ENCODE results near the gene ZNF541. TPM values are rescaled to one million over a fixed set of nuclear protein-coding genes. Genes with fewer than 3 reads are reported as not detected.

The ZNF541 gene
- total RNA-seq, 1 experiment from 2014 or later: 0.36 TPM

DNA sequence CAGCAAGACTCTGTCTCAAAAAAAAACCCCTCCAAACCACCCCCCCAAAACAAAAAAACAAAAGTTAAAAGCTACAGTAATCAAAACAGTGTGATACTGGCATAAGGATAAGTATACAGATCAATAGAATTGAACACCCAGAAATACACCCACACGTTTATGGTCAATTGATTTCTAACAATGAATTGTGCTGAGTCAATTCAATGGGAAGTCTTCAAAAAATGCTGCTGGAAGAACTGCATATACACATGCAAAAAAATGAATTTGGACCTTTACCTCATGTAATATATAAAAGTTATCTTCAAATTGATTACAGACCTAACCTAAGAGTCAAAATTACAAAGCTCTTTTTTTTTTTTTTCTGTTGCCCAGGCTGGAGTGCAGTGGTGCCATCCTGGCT lies 38.3 kb downstream of the ZNF541 start:
- Histone ChIP-seq H3K4me3 (no peak overlapping the region), H3K27me3 (no peaks in the 10 kb centered on the region), H3K9me3 (no peaks in the 10 kb centered on the region), H3K36me3 (no peaks in the 10 kb centered on the region)
- DNase-seq: no peak

DNA sequence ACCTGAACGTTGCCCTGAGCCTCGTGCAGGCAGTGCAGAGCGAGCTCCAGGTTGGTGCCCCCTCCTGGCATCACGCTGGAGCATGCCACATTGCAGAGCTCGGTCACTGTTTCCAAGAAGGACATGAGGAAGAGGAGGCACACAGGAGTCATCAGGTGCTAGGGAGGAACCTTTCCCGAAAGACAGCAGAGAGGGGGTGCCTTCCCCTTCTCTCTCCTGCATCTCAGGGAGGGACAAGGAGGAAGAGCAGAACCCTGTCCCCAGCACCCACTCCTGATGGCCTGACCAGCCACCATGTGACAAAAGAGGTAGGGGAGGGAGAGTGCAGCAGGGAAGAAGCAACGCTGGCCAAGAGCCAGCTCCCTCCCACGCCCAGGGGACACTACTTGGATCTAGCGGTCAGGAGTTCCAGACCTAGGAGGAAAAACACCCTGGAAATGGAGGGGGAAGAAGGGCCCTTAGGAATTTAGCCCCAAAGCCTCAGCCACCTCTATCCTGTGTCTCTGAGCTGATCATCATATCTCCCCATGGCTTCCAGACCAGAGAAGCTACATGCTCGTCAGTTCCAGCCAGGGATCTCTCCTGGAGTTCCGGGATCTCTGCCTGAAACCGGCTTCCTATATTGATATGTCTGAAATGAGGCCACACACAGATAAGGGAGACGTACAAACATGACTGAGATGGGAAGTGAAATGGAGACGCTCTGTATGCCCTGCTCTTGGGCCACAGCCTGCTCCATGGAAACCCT lies 41.1 kb downstream of the ZNF541 start:
- Histone ChIP-seq H3K36me3 (no peaks in the 10 kb centered on the region), H3K9me3 (no peaks in the 10 kb centered on the region), H3K4me3 (no peak overlapping the region), H3K27me3 (0 out of 2 replicates have a peak, but pooled peaks cover 1% of the 10 kb centered on the region)
- no peak for DNase-seq

DNA sequence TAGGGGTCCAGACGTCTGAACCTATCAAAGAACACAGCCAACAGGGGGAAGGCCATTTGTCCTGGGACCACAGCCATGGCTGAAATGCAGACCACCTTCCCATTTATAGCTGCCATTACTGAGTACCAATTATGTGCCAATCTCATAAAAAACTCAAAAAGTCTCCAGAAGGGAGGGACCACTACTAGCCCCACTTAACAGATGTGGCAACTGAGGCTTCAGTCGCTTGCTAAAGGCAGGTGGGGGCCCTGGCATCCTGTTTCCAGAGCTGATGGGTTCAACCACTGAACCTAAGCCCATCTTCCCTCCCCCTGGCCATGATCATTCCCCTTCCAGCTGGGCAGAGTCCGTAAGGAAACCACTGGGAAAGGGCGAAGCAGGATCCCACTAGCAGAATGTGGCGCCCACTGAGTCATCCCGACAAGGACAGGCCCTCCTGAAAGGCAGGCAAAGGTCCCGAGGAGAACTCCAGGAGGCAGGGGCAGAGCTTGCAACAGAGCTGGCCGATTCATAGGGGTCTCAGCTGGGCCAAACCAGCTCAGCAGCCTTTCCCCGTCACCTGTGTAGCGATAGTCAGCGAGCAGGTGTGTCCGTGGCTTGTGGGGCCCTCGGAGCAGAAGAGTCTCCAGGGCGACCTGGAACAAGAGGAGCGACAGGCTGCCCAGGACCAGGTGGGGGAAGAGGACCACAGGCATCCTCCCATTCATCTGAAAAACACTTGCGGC lies 43.8 kb downstream of the ZNF541 start:
- Histone ChIP-seq H3K4me3 (no peak overlapping the region), H3K9me3 (no peaks in the 10 kb centered on the region), H3K27me3 (0 out of 2 replicates have a peak, but pooled peaks cover 2% of the 10 kb centered on the region), H3K36me3 (no peaks in the 10 kb centered on the region)
- no peak for DNase-seq

DNA sequence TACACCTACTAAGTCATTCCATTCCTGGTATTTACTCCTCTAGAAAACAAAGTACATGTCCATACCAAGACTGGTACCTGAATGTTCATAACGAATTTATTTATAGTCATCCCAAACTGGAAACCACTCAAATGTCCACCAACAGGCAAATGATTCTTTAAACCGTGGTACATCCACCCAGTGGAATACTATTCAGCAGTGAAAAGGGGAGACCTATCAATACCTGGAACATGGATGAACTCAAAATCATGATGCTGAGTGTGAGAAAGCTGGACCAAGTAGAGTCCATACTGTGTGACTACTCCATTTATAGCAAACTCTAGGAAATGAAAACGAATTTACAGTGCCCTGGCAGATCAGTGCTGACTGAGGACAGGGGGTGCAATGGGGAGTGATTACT lies 46.1 kb downstream of the ZNF541 start:
- DNase-seq: no peak
- no peaks in the 10 kb centered on the region for H3K36me3 ChIP-seq
- 0 out of 2 replicates have a peak, but pooled peaks cover 2% of the 10 kb centered on the region for H3K27me3 ChIP-seq
- H3K4me3 ChIP-seq: no peak overlapping the region
- H3K9me3 ChIP-seq: no peaks in the 10 kb centered on the region

DNA sequence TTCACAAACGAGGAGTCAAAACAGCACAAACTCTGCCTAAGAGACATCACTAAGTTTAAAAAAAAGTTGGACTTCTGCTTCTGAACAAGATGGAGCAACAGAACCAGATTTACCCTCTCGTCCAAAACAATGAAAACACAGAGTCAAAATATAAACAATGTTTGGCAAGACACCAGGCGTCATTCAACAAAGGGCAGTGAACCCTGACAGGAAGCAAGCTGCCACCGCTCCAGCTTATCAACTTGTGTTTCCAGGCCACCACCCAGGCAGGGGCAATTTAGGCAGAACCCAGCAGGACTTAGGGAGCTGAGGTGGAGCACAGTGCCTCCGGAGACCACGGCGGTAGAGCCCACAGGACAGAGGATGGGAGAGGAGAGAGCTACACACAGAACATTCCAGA lies 49.5 kb downstream of the ZNF541 start:
- Histone ChIP-seq H3K4me3 (no peak overlapping the region), H3K27me3 (0 out of 2 replicates have a peak, but pooled peaks cover 2% of the 10 kb centered on the region), H3K9me3 (no peaks in the 10 kb centered on the region), H3K36me3 (no peaks in the 10 kb centered on the region)
- DNase-seq: no peak

Other genes with a start within 250 kb of the ZNF541 start
- gene C5AR2, start 241.0 kb downstream of the ZNF541 start, total RNA-seq (2014; rRNA removed; shearing (Covaris generic); ENCODE audit: low replicate concordance): not detected in 2 replicates
- 18.0 and 25.3 TPM in 2 replicates for gene DHX34, start 223.8 kb downstream of the ZNF541 start, total RNA-seq (2014; rRNA removed; shearing (Covaris generic); ENCODE audit: low replicate concordance)
- gene MEIS3, start 153.6 kb downstream of the ZNF541 start, total RNA-seq (2014; rRNA removed; shearing (Covaris generic); ENCODE audit: low replicate concordance): 0.56 TPM in 1 of 2 replicates, not detected in the other
- gene SLC8A2, start 101.3 kb downstream of the ZNF541 start, total RNA-seq (2014; rRNA removed; shearing (Covaris generic); ENCODE audit: low replicate concordance): not detected in 2 replicates
- gene KPTN, start 88.9 kb downstream of the ZNF541 start, total RNA-seq (2014; rRNA removed; shearing (Covaris generic); ENCODE audit: low replicate concordance): 9.1 and 31.0 TPM in 2 replicates
- 141 and 323 TPM in 2 replicates for gene NAPA, start 58.1 kb downstream of the ZNF541 start, total RNA-seq (2014; rRNA removed; shearing (Covaris generic); ENCODE audit: low replicate concordance)
- 0.10 and 0.52 TPM in 2 replicates for gene BICRA, start 36.0 kb upstream of the ZNF541 start, total RNA-seq (2014; rRNA removed; shearing (Covaris generic); ENCODE audit: low replicate concordance)
- 15.7 and 25.4 TPM in 2 replicates for gene EHD2, start 140.3 kb upstream of the ZNF541 start, total RNA-seq (2014; rRNA removed; shearing (Covaris generic); ENCODE audit: low replicate concordance)
- 428 and 543 TPM in 2 replicates for gene NOP53, start 172.4 kb upstream of the ZNF541 start, total RNA-seq (2014; rRNA removed; shearing (Covaris generic); ENCODE audit: low replicate concordance)
- gene SELENOW, start 205.6 kb upstream of the ZNF541 start, total RNA-seq (2014; rRNA removed; shearing (Covaris generic); ENCODE audit: low replicate concordance): 79.0 and 246 TPM in 2 replicates
- not detected in 2 replicates for gene TPRX1, start 231.4 kb upstream of the ZNF541 start, total RNA-seq (2014; rRNA removed; shearing (Covaris generic); ENCODE audit: low replicate concordance)
- not detected in 2 replicates for gene CRX, start 248.8 kb upstream of the ZNF541 start, total RNA-seq (2014; rRNA removed; shearing (Covaris generic); ENCODE audit: low replicate concordance)

Data from MG63 (cell line).